Kidney epithelial cell (primary cell): Measurements from ENCODE around the gene IL37. TPM values are rescaled to one million over a fixed set of nuclear protein-coding genes. Genes with fewer than 3 reads are reported as not detected.

Source experiments
- DNase-seq: peaks from one replicate; pipeline ENCODE4 v3.0.0-alpha.2; 2010; ENCODE audit warnings: low read depth
- H3K27me3 ChIP-seq: 2 replicates; pipeline ENCODE4 v1.6.0; 2011; ENCODE audit warnings: low read length; ENCODE audit not compliant: control insufficient read depth, insufficient read depth
- H3K36me3 ChIP-seq: 2 replicates; pipeline ENCODE4 v1.5.1; 2011; ENCODE audit warnings: low read length; ENCODE audit not compliant: control insufficient read depth, insufficient read depth
- H3K4me3 ChIP-seq: 2 replicates; pipeline ENCODE4 v1.5.1; 2011; ENCODE audit warnings: low read depth, mild to moderate bottlenecking, control low read depth, low read length
- total RNA-seq: library from RNA; depleted of rRNA; stranded (reverse); fragments of >200 nt; gene quantifications from 2 replicates; pipeline ENCODE4 v1.2.3, GENCODE V29; 2015
- TF ChIP-seq, protein P1 (sequence below): IDR thresholded peaks from 2 replicates; pipeline ENCODE4 v1.5.1; 2011; ENCODE audit warnings: mild to moderate bottlenecking, moderate library complexity, low read length, control low read depth, inconsistent platforms; ENCODE audit not compliant: insufficient read depth, poor library complexity, severe bottlenecking

Gene IL37
- total RNA-seq, 1 donor from 2014 or later = not detected

DNA sequence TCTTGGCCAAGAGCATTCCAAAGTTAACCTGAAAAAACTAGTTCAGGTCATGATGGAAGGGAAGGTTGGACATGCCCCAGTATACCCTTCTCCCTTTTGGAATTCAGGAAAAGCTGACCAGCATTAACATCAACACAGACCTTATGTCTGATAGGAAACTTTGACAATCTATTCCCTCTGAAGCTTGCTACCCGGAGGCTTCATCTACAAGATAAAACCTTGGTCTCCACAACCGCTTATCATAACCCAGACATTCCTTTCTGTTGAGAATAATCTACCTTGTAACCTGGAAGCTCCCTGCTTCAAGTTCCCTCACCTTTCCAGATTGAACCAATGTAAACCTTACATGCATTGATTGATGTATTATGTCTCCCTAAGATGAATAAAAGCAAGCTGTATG is 24.7 kb upstream of the IL37 start:
- no peaks in the 10 kb centered on the region for H3K36me3 ChIP-seq
- no peak for DNase-seq
- no peaks in the 10 kb centered on the region for H3K27me3 ChIP-seq
- TF ChIP-seq, protein P1, sequence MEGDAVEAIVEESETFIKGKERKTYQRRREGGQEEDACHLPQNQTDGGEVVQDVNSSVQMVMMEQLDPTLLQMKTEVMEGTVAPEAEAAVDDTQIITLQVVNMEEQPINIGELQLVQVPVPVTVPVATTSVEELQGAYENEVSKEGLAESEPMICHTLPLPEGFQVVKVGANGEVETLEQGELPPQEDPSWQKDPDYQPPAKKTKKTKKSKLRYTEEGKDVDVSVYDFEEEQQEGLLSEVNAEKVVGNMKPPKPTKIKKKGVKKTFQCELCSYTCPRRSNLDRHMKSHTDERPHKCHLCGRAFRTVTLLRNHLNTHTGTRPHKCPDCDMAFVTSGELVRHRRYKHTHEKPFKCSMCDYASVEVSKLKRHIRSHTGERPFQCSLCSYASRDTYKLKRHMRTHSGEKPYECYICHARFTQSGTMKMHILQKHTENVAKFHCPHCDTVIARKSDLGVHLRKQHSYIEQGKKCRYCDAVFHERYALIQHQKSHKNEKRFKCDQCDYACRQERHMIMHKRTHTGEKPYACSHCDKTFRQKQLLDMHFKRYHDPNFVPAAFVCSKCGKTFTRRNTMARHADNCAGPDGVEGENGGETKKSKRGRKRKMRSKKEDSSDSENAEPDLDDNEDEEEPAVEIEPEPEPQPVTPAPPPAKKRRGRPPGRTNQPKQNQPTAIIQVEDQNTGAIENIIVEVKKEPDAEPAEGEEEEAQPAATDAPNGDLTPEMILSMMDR = no peak
- H3K4me3 ChIP-seq = no peak overlapping the region

DNA sequence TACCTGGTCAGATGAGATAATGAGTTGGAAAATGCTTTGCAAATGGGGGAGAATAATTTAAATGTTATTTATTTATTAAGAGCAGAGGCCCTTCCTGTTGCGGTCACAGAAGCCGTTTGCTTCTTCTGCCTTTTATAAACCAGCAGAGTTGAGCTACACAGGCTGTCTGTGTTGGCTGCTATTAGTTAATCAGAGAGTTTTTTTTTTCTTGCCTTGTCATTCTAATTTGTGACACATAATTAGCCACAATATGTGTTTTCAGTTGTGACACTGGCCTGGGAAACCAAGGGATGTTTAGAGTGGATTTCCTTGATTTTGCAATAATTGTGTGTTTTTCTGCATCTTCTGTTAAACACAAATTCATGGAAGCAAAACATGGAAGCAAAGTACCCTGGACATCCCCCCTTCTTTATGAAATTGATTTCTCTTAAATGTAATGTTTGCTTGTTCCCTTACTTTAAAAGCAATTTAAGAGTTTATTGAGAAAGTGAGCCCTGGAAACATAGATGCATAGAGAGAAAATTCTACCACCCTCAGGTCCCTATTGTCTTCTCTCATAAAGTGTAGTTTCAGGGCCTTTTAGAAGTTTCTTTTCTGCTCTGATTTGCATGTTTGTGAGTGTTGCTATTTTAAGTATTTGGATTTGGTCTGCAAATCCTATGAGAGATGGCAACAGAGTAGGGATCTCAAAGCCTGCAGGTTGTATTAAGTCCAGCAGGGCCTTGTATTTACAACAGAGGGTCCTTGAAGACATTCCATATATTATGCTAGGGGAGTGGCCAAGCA is 22.8 kb upstream of the IL37 start:
- no peak overlapping the region for H3K4me3 ChIP-seq
- DNase-seq = no peak

DNA sequence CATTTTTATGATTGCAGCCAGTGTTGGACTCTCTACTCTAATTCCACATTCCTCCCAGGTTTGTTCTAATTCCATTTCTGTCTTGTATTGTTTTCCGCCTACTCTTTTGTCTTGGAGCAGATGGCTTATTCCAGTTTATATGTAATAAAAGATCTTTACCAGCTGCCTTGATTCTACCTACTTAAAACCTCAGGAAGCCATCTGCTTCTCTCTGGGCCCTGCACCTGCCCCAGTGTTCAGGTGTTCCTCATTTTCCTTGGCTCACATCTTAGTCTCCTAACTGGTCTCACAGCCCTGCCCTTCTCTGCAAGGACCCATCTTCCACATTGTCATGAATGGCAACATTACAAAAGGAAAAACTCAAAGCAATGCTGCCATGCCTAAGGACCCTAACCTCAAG is 21.0 kb upstream of the IL37 start:
- no peaks in the 10 kb centered on the region for H3K27me3 ChIP-seq
- TF ChIP-seq, protein P1 = no peak
- no peak for DNase-seq
- H3K36me3 ChIP-seq = no peaks in the 10 kb centered on the region
- no peak overlapping the region for H3K4me3 ChIP-seq

More for the DNA sequence above, 22.8 kb upstream of the IL37 start:
- H3K36me3 ChIP-seq = no peaks in the 10 kb centered on the region
- H3K27me3 ChIP-seq = no peaks in the 10 kb centered on the region
- TF ChIP-seq, protein P1 = no peak

- Histone ChIP-seq H3K36me3 (no peaks in the 10 kb centered on the region), H3K4me3 (no peak overlapping the region), H3K27me3 (no peaks in the 10 kb centered on the region)
- DNase-seq = no peak
- TF ChIP-seq, protein P1 = no peak
Observed at GRCh38 chr2:112891385-112891831, 19.6 kb upstream of the IL37 start.

- no peak for DNase-seq
- H3K36me3 ChIP-seq = no peaks in the 10 kb centered on the region
- TF ChIP-seq, protein P1 = no peak
- no peak overlapping the region for H3K4me3 ChIP-seq
- H3K27me3 ChIP-seq = no peaks in the 10 kb centered on the region
Observed at GRCh38 chr2:112893752-112894151, 17.2 kb upstream of the IL37 start.
